HG03103 (cell line): ENCODE results near the gene KIAA0825.
"Not testable (repeated sequence)": the region's sequence is repeated elsewhere in the genome, so short reads cannot be mapped to it uniquely, and the experiment has no call there.

Source experiments
- ATAC-seq: cut with Tn5 transposase; IDR thresholded peaks from one replicate; pipeline ENCODE4 v1.9.1; 2021; ENCODE audit warnings: low read depth; ENCODE audit not compliant: unreplicated experiment

Gene KIAA0825

GRCh38 chr5:94196953-94197352 lies 421.5 kb downstream of the KIAA0825 start:
- no peak for ATAC-seq

- ATAC-seq, result no peak
Measured at GRCh38 chr5:94192658-94193391, 425.6 kb downstream of the KIAA0825 start.

GRCh38 chr5:94191604-94192003 lies 426.8 kb downstream of the KIAA0825 start:
- no peak for ATAC-seq

- ATAC-seq, result no peak
Measured at GRCh38 chr5:94188725-94189124, 429.7 kb downstream of the KIAA0825 start.

GRCh38 chr5:94184870-94185269 lies 433.5 kb downstream of the KIAA0825 start:
- ATAC-seq, result no peak

GRCh38 chr5:94181895-94182294 lies 436.5 kb downstream of the KIAA0825 start:
- peak; percentile 82 for ATAC-seq

- ATAC-seq, result no peak
Measured at GRCh38 chr5:94180761-94181160, 437.6 kb downstream of the KIAA0825 start.

GRCh38 chr5:94175912-94176311 lies 442.5 kb downstream of the KIAA0825 start:
- no peak for ATAC-seq

- ATAC-seq, result no peak
Measured at GRCh38 chr5:94174748-94175411, 443.5 kb downstream of the KIAA0825 start.

- ATAC-seq, result no peak
Measured at GRCh38 chr5:94173100-94173499, 445.3 kb downstream of the KIAA0825 start.

- not testable (repeated sequence) for ATAC-seq
Measured at GRCh38 chr5:94171070-94171469, 447.3 kb downstream of the KIAA0825 start.

- ATAC-seq, result peak; percentile 79
Measured at GRCh38 chr5:94170158-94170557, 448.2 kb downstream of the KIAA0825 start.

GRCh38 chr5:94168151-94168550 lies 450.3 kb downstream of the KIAA0825 start:
- ATAC-seq, result no peak

- no peak for ATAC-seq
Measured at GRCh38 chr5:94161801-94162200, 456.6 kb downstream of the KIAA0825 start.

- no peak for ATAC-seq
Measured at GRCh38 chr5:94159144-94159543, 459.3 kb downstream of the KIAA0825 start.

GRCh38 chr5:94157704-94158539 lies 460.5 kb downstream of the KIAA0825 start:
- no peak for ATAC-seq

GRCh38 chr5:94154672-94155071 lies 463.7 kb downstream of the KIAA0825 start:
- no peak for ATAC-seq

- ATAC-seq, result no peak
Measured at GRCh38 chr5:94153736-94154450, 464.5 kb downstream of the KIAA0825 start.

GRCh38 chr5:94143621-94144020 lies 474.8 kb downstream of the KIAA0825 start:
- ATAC-seq, result not testable (repeated sequence)

- ATAC-seq, result no peak
Measured at GRCh38 chr5:94140300-94140699, 478.1 kb downstream of the KIAA0825 start.

- no peak for ATAC-seq
Measured at GRCh38 chr5:94130077-94130476, 488.3 kb downstream of the KIAA0825 start.
